ENCODE data around the gene BANF2. TPM values are rescaled to one million over a fixed set of nuclear protein-coding genes. Genes with fewer than 3 reads are reported as not detected.

Gene BANF2
- total and polyA plus RNA-seq, 2 of the 8 experiments (the other 6 are each of a cell fraction or from before 2014, with no cell fraction given) = not detected

DNA sequence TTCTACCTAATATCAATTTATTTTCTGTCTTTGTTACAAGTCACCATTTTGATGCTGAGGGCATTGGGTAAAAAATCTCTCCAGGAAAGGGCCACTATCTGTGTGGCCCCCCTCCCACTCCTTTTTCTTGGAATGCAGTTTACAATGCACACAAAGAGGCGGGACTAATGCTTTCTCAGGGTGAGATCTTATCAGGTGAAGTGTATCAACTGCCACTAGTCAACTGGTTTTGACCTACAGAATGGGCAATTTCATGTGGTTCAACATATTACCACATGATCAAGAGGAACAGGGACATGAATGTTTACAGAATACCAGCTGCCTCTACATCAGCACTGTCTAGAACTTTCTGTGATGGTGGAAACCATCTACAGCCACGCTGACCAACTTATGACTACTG, 21.5 kb upstream of the BANF2 start:
- Histone ChIP-seq H2AFZ (ENCODE audit: low read length) (no peak overlapping the region), H3K18ac (ENCODE audit: extremely low read depth, low read length) (no peak overlapping the region), H3K23me2 (ENCODE audit: low read depth, low read length) (peaks cover 10% of the 10 kb centered on the region; the same call in 1 of the 2 replicates), H3K36me3 (ENCODE audit: control insufficient read depth in 2 of 4, insufficient read depth in 4 of 4, low read length in 3 of 4) (peaks cover 0 to 8% (median 1%) of the 10 kb centered on the region in 4 experiments; a peak in 3 of 8 replicates), H2BK5ac (ENCODE audit: low read depth, low read length) (no peak overlapping the region), H3K9ac (replicated peaks in 1 of 4; ENCODE audit: extremely low read depth in 1 of 4, low read depth in 3 of 4, low read length in 3 of 4) (no peak overlapping the region; a peak in 1 of 7 replicates), H3K4me3 (ENCODE audit: extremely low read depth in 1 of 4, insufficient read depth in 2 of 4, low read depth in 3 of 4, low read length in 4 of 4) (no peak overlapping the region), H2BK120ac (replicated peaks; ENCODE audit: low read depth, low read length) (no peak overlapping the region), H3K9me3 (ENCODE audit: insufficient read depth in 2 of 2, low read depth in 1 of 2, low read length in 1 of 2) (no peaks in the 10 kb centered on the region), H3K4ac (replicated peaks; ENCODE audit: insufficient read length, low read depth, low read length) (no peak overlapping the region), H3K23ac (ENCODE audit: insufficient read length) (no peak overlapping the region), H4K20me1 (replicated peaks in 1 of 2; ENCODE audit: control insufficient read depth in 1 of 2, insufficient read depth in 2 of 2, low read length in 2 of 2) (peaks cover 8 to 27% of the 10 kb centered on the region in 2 experiments), H3K14ac (ENCODE audit: insufficient read length) (no peak overlapping the region), H2BK20ac (ENCODE audit: low read length) (no peak overlapping the region), H3K56ac (replicated peaks; ENCODE audit: insufficient read length, low read depth, low read length) (no peak overlapping the region), H3K79me1 (ENCODE audit: low read depth, low read length) (peaks cover 25% of the 10 kb centered on the region), H3K27me3 (replicated peaks in 1 of 4; ENCODE audit: control insufficient read depth in 3 of 4, extremely low read depth in 1 of 4, insufficient read depth in 3 of 4, low read length in 3 of 4) (no peaks in the 10 kb centered on the region), H4K5ac (ENCODE audit: insufficient read length, low read depth, low read length) (no peak overlapping the region), H2BK12ac (ENCODE audit: low read depth, low read length) (no peak overlapping the region), H3K27ac (ENCODE audit: low read depth, low read length) (no peak overlapping the region), H2BK15ac (ENCODE audit: low read length) (no peak overlapping the region), H4K8ac (ENCODE audit: extremely low read depth, insufficient read depth, low read length) (no peak overlapping the region), H3K4me1 (replicated peaks in 1 of 4; ENCODE audit: control insufficient read depth in 3 of 4, insufficient read depth in 4 of 4, low read length in 3 of 4) (peaks cover 6 to 12% (median 9%) of the 10 kb centered on the region in 4 experiments; a peak in 6 of 7 replicates), H2AK5ac (ENCODE audit: low read depth, low read length) (no peak overlapping the region; the same call in 1 of the 2 replicates), H3K4me2 (ENCODE audit: insufficient read depth in 1 of 2, low read depth in 2 of 2, low read length in 2 of 2) (no peak overlapping the region), H3K79me2 (ENCODE audit: control insufficient read depth in 1 of 2, insufficient read depth in 2 of 2, low read length in 2 of 2) (peaks cover 27 to 73% of the 10 kb centered on the region in 2 experiments), H4K91ac (replicated peaks; ENCODE audit: insufficient read length, low read length) (no peak overlapping the region)
- WGBS, 2 experiments (ENCODE audit: extremely low coverage in 1 of 2, insufficient coverage in 1 of 2, insufficient read length in 1 of 2, insufficient replicate concordance in 2 of 2, low coverage in 1 of 2, low lambda C conversion rate in 2 of 2, missing lambda C conversion rate in 1 of 2) = 90% methylated on average over 2 of the region's 2 CpGs; no CpG with 5 or more reads in 1 of the 2 experiments
- POLR2A ChIA-PET (ENCODE audit: partially characterized antibody) = interaction anchor here (1.6 kb wide), 1 partner anchor 10 kb away, joined by 4 read pairs; no protein-coding TSS in a partner anchor
- DNase-seq (ENCODE audit: low read depth in 1 of 2, low spot score in 2 of 2) (no peak), FAIRE-seq (no peak)
- CTCF ChIA-PET (ENCODE audit: partially characterized antibody) = interaction anchor here (0.9 to 2.7 kb wide), 2 partner anchors 11 to 220 kb away, joined by 3 to 11 read pairs; no protein-coding TSS in a partner anchor
- TF ChIP-seq SUZ12 (IDR thresholded peaks at IDR 0.05; ENCODE audit: low read length) (no peak), CREB1 (IDR thresholded peaks at IDR 0.05) (no peak), POLR2A (IDR thresholded peaks at IDR 0.05; ENCODE audit: control extremely low read depth in 1 of 2, low read depth in 2 of 2, low read length in 2 of 2) (no peak), BRCA1 (IDR thresholded peaks at IDR 0.05; ENCODE audit: low read depth, low read length) (no peak), EGR1 (IDR thresholded peaks at IDR 0.05; ENCODE audit: borderline replicate concordance, low read depth, low read length) (no peak), ZNF274 (IDR thresholded peaks at IDR 0.05; ENCODE audit: borderline replicate concordance, extremely low read depth, low read length) (no peak)
